ENCODE results near the gene SMAD9.
A peak's percentile ranks its signal among the peaks of the same experiment; 100 is the strongest.
"Not testable (repeated sequence)": the region's sequence is repeated elsewhere in the genome, so short reads cannot be mapped to it uniquely, and the experiment has no call there.

The SMAD9 gene

DNA sequence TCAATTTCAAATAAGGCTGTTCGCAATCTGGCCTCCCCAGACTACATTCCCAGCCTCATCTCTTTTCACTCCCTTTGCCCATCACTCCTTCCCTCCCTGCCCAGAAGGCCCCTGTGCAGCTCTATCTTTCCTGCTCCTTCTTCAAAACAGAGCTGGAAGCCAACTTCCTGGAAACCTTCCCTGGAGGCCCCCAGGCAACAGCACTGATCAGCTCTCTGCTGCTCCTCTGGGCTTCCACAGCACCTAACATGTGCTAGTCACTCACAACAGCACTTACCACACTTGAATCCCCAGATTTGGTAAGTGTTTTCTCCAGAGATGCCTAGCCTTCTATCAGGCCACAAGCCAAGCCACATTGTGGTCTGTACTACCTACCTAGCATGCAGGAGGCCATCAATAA, 9.5 kb downstream of the SMAD9 start:
- no peak for DNase-seq

DNA sequence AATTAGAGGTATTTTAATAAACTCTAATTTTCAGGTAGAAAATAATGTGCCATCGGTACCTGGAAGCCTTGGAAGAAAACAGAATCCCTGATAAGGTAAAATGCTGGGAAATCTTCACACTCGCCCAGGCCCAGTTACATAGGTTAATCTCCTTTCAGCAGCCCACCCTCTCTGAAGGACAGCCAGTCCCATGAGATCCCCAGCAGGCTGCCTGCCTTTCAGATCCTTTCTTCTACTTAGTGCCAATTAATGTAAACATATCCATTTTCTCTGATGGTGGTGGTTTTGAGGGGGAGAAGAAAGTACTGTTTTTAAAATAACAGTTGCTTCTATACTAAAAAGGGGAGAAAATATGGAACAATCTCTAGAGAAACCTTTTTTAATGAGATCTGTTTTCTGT, 12.2 kb downstream of the SMAD9 start:
- DNase-seq = no peak

DNA sequence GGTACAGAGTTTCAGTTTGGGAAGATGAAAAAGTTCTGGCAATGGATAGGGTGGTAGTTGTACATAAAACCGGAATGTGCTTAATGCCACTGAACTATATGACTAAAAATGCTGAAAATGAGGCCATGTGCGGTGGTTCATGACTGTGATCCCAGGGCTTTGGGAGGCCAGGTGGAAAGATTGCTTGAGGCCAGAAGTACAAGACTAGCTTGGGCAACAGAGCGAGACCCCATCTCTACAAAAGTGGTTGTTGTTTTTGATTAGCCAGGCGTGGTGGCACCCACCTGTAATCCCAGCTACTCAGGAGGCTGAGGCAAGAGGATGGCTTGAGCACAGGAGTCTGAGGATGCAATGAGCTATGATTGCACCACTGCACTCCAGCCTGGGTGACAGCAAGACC, 12.8 kb downstream of the SMAD9 start:
- no peak for DNase-seq

DNA sequence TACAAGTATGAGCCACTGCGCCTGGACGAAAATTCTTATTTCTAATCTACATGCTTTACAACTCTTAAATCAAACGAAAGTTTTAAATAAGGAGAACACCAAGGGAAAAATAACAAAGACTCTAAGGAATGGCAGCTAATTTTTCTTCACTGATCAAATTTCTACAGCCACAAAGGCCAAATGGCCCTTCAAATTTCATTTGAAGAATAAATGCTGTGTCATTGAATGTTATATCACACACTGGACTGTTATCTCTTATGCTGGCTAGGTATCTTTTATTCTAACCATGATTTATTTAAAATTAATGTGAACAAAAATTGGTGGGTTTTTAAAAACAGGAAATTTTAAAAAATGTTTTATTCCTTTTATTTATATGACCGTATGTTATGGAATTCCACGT, 14.1 kb downstream of the SMAD9 start:
- DNase-seq = no peak

DNA sequence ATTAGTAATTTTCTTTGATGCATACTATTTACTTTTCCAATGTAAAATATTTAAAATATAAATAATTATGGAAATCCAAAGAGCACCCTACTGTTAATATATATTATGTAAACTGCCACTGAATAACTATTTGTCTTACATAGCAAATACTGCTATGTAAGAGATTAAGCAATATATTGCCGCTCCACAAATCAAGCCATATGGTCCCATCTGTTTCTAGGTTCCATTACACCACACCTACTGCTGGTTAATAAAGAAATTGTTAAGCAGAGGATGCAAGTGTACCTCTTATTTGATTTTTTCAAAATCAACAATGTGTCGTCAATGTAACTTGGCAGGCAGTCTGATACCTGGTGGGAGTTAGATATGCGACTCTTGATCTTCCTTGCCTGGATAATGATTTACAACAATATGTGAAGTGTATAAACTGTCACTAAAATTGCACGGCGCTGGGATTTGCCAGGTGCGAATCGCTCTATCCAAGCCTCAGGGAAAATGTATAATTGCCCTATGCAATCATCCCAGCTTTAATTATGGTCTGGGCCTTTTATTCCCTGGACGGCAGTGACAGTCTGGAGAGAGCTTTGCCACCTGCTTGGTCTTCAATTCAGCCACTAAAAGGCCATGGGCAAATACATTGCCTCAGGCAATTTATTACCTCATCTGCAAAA, 16.0 kb downstream of the SMAD9 start:
- DNase-seq = peak; percentile 99

DNA sequence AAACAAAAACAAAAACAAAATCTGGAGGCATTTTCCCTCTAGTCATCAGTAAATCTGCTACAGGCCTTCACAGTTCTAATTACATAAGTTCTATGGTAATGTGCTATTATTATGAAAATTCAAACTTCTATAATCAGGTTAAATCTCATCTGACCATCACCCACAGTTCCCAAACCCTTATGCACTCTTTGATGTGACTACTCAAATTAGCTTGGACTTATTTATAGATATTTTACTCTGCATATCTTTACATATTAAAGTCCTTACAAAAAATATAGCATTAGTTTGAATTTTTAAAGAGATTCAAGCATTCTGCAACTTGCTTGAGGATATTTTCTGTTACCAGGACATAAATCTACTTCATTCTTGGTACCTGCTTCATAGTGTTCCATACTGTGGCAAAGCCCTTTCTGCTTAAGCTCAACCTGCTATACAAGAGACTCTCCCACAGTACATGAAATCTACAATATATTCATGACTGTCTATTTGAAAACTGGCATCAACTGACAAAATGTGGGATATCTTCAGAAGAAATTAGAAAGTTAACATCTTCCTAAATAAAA, 22.9 kb downstream of the SMAD9 start:
- no peak for DNase-seq

DNA sequence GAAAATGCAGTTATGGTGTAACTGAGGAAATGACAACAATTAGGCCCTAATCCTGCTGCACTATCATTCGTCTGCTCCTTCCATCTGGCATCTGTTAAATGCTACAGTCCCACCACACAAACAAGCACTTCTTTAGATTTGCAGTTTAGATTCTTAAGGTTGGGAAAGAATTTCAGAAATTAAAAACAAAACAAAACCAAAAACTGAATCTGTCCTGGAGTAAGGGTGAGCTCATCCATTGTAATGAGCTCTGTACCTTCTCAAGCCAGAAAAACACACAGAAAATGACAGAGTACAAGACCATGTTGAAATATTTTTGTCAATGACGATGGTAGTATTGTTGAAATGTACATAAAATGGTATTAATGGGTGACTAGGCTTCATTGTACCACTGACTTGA, 28.3 kb downstream of the SMAD9 start:
- no peak for DNase-seq

DNA sequence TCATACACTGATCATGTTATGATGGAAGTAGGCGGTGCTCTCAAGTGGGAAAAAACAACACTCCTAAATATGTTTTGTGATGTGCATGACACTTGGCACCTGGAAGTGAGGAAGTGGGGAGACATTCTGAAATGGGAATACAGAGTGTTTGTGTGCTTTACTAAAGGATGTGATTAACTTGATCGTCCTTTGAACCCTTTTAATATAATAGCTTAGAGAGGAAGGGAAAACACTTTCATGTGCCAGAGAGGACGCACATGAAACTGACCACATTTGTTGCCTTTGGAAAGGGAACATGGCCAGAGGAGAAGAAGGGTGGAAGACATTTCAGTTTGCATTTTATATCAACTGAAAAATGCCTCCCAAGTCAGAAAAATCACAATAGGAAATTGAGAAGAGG, 31.4 kb downstream of the SMAD9 start:
- DNase-seq = no peak

DNA sequence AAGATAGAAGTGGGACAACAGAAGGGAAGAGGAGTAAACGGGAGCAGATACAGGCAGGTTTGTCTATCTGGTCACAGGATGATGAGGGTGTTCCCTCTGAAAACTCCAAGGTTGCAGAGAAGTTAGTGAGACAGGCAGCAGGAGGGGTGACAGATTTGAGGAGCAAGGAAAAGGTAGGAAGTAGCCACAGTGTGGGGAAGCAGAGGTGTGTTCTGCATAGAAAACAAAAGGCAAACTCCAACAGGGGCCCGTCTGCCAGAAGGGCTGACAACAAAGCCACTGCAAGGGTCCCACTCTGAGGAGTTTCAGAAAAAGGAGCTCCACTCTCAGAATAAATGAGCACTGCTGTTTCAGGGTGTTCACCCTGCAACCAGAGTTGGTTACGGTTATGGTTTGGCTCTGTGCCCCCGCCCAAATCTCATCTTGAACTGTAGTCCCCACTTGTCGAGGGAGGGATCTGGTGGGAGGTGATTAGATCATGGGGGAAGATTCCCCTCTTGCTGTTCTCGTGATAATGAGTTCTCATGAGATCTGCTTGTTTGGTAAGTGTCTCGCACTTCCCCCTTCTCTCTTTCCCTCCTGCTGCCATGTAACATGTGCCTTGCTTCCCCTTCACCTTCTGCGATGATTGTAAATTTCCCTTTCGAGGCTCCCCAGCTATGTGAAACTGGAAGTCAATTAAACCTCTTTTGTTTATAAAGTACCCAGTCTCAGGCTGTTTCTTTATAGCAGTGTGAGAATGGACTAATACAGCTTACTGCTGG, 32.1 kb downstream of the SMAD9 start:
- no peak for DNase-seq

DNA sequence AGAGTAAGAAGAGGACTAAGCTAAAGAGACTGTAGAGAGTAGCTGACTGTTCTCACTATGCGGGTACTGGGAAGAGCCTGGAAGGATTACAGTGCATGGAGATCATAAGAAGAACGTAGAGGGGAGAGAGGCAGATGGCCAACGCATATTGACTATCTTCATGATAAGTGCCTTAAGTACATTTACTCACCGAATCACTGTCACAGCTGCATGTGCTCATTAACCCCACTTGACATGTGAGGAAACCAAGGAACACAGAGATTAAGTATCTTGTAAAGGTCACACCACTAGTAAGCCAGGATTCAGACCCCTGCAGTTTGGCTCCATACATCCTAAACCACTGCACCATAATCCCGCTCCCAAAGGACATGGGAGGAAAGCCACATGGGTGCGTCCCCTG, 34.1 kb downstream of the SMAD9 start:
- DNase-seq = no peak

DNA sequence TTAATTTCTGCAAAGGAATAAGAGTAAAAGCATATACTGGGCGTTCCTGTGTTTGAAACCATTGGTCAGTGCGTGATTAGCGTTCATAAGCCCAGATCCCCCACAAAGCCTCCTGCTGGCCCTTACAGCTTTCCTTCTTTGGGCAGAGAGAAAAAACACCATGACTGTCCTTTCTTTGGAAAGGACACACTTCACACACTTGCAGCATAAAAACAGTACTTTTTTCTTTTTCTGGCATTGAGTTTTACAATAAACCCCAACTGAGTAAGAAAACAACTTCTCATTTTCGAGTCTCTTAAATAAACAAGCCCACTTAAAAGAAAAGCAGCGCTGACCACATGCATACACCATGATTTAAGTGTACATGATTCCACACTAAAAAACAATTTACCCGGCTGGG, 35.8 kb downstream of the SMAD9 start:
- DNase-seq = no peak

DNA sequence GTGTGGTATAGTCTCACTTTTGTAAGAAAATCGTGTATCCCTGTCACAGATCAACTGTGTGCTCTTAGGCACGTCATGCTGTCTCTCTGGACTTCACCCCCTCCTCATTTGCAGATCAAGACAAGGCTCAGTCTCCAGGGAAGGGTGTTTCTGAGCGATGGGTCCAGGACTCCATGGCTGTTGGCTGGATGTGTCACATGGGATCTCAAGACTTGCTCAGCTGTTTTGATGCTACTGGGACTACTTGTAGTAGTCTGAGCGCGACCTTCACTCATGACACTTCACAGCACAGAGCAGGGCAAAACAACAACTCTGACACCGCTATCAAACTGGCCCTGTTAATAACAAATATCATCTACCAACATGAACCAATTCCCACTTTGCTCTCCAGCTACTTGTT, 36.2 kb downstream of the SMAD9 start:
- no peak for DNase-seq

DNA sequence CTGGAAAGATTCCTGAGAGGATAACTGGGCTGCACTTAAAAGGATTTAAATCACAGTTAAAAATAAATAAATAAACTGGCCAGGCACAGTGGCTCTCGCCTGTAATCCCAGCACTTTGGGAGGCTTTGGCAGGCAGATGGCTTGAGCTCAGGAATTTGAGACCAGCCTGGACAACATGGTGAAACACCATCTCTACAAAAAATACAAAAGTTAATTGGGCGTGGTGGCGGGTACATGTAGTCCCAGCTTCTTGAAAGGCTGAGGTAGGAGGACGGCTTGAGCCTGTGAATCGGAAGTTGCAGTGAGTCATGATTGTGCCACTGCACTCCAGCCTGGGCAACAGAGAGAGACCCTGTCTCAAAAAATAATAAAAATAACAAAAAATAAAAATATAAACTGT, 36.6 kb downstream of the SMAD9 start:
- DNase-seq = not testable (repeated sequence)

DNA sequence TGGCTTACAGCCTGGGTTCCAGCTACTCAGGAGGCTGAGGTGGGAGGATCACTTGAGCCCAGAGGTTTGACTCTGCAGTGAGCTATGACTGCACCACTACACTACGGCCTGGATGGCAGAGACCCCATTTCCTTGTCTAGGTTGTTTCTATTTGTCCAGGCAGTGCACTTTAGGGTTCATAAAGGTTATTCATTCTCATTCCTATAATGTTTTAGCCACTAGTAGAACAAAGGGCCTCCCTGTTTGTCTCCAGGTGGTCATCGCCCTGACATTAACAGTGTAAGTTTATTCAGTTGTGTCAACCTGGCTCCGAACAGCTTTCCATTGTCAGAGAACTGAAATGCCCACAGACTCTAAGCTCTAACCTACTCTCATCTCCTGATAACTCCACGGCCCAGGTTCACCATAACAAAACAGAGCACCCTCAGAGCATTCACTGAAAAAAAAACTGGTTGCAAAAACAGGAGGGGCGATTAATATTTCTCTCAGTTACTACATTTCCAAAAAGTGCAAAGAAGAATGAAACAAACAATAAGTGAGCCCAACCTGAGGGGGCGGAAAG, 37.1 kb downstream of the SMAD9 start:
- DNase-seq = no peak

DNA sequence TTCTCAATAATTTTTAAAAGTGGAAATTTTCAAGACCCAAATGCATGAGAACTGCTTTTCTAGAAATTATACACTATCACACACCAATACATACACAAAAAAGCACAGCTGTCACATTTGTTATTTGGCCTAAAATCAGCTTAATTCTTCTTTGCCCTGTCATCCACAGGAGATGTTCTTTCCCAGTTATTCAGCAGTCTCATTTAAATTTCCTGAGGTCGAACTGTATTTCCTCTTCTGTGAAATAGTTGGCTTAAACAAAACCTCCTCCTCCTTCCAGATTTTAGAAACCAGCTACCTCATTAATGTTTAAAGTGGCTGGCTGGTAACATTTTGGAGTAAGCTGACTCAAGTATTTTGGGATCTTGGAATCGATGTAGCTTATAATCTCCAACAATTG, 39.1 kb downstream of the SMAD9 start:
- DNase-seq = no peak

DNA sequence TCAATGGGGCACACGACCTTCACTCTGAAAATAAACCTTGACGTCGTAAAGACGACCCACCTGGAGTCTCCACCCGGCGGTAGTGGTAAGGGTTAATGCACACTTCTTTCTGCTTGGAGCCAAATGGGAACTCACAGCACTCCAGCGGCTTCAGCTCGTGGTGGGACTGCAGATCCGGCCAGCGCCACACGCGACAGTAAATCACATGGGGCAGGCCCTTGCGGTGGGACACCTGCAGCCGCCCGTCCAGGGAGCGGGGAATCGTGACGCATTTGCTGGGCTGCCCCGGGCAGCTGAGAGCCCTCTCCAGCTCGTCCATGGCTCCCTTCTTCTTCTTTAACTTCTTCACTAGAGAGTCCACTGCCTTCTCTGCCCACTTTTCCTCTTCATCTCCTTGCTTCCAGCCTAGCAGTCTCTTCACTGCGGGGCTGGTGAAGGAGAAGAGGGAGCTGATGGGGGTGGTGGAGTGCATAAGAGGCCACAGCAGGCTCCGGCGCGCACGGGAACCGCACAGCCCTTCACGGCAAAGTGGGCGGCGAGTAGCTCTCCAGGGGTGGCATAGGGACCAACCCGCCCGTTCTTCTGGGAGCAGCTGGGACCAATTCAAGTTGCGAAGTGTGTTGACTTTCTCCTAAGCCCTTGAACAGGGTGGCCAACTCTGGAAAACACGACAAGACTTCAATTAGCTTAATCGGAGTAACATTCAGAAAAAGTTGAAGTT, 40.7 kb downstream of the SMAD9 start:
- DNase-seq = no peak

DNA sequence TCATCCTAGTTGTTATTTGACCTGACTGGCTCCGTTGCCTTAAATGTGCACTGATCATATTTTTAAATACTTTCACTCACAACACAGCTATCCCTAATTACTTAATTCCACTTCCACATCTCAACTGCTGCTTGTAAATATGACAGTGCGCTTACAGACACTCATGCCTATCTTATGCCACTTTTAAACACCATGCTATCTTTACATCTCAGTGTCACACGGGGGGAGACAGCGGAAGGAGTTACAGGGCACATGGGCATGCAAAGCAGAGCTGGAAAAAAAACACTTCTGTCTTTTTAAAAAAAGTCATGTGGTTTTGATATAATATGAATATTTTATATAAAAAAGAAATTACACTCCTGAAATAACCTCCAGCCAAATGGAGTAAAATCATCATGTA, 44.1 kb downstream of the SMAD9 start:
- DNase-seq = no peak

DNA sequence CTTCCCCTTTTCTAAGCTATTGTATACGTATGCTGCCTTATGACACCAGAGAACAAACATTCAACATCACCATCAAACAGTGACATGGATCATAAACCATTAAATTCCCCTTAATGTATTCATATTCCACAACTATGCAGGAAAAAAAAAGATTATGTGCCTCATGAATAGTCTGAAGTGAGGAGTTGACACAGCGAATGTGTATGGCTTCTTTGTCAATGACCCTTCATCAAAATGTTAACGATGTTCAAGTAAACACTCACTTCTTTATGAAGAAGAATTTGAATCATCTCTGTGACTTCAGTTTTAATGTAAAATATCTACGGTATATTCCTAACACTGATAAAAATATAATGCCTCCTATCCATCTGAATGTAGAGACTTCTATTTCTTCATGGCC, 44.6 kb downstream of the SMAD9 start:
- no peak for DNase-seq

DNA sequence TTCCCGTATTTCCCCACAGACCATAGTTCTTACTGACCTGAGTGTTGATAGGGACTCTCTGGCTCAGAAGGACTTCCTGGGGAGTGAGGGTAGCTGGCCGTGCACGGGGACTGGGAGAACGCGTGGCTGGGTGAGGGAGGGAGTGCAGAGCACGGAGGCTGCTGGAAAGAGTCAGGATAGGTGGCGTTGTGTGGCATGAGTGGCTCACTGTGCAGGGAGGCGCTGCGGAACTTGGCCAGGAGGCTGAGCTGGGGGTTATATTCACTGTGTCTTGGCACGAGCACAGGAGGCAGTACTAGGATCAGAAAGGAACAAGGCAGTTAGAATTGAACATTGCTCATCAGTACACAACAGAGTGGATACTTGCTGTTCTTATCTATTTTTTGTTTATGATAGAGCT, 47.4 kb downstream of the SMAD9 start:
- no peak for DNase-seq

DNA sequence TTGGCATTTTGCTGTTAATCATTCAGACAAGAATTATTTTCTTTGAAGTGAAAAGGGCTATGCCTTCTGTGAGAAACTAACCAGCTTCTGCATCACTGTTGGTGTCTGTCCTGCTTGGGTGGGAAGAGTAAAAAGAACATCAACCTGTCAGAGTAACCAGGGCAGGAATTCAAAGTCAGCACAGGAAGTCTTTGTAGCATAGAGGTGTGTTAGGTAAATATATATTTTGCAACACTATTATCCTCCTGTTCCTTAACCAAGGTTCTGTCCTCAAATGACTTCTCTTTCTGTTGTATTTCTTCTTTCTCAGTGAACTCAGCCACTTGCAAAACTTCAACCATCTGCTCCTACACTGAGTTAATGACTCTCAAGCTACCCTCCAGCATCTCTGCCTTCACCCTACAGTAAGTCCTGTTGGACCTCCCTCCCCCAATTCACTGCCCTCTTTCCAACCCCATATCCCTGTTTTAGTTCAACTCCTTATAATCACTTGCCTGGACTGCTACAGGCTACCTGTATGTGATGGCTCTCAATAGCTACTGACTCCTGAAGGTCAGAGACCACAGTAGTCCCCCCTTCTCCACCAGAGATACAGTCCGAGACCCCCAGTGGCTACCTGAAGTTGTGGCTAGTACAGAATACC, 49.9 kb downstream of the SMAD9 start:
- no peak for DNase-seq

DNA sequence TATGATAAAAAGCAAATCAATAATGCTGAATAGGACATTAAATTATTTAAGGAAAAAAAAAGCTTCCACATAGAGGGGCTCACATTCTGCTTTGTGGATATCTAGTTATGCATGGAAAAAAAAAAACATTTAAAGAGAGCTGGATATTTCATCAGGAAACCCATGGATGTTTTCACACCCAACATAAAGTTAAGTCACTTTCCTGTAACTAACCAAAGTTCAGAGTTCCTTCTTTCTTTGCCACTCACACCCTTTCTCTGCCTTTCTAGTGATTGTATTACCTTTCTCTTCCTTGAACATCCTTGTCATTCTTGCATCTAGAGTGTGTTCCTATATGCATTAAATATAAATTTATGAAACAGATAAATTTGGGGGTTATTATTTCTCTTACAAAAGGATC, 53.8 kb downstream of the SMAD9 start:
- no peak for DNase-seq

DNA sequence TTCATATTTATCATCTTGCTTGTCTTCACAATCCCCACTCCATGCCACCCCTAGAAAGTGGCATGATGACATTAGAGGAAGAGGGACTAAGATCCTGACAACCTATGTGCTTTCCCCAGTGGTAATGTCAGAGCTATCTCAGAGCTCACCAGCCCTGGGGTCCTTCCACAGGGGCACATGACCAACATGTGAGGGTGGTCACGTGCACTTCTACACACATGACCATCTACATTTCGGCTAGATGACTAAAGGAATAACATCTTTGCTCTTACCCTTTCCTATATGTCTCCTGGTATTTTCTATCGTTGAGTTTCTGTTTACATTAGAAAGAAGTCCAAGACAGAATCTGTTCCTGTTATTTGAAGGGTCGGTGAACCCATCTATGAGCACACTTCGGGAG, 54.8 kb downstream of the SMAD9 start:
- DNase-seq = no peak

DNA sequence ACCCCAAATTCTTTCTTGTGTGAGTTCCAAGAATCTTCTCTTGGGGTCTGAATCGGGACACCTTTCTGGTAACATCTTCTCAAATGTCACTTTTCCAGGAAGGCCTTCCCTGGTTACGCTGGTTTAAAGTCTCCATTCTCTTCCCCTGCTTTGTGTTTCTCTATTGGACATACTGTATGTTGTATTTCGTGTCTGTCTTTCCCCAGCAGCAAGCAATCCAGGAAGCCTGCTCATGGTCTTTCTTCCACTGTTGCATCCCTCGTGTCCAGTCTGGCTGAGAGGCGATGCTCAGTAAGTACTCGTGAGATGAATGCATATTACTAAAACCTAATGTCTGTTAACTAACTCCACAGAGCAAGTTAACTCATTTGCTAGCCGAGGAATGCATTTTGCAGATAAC, 57.3 kb downstream of the SMAD9 start:
- no peak for DNase-seq
